Measurements from ENCODE around the gene XRRA1. TPM values are rescaled to one million over a fixed set of nuclear protein-coding genes. Genes with fewer than 3 reads are reported as not detected.

XRRA1 gene
- total RNA-seq, 1 donor from 2014 or later = 3.9 TPM

GRCh38 chr11:74866557-74866956 lies 82.3 kb downstream of the XRRA1 start:
- Mint-ChIP-seq H3K9me3 (peaks cover 73% of the 10 kb centered on the region), H3K4me3 (no peak overlapping the region), H3K36me3 (peaks cover 67% of the 10 kb centered on the region), H3K4me1 (no peaks in the 10 kb centered on the region), H3K27ac (no peak overlapping the region), H3K27me3 (ENCODE audit: insufficient read depth, low read depth) (peaks cover 7% of the 10 kb centered on the region)
- Histone ChIP-seq H3K9me3 (ENCODE audit: low read depth) (peaks cover 33% of the 10 kb centered on the region), H3F3A (ENCODE audit: low read depth) (no peaks in the 10 kb centered on the region), H3K4me3 (no peak overlapping the region), H3K27ac (no peak overlapping the region), H4K20me1 (ENCODE audit: low read depth) (no peaks in the 10 kb centered on the region), H3K9ac (no peak overlapping the region), H3K27me3 (no peaks in the 10 kb centered on the region), H3K4me1 (no peaks in the 10 kb centered on the region), H3K4me2 (no peak overlapping the region), H2AFZ (replicated peaks) (no peak overlapping the region), H3K36me3 (no peaks in the 10 kb centered on the region), H3K79me2 (ENCODE audit: low read depth) (no peaks in the 10 kb centered on the region)
- DNase-seq (ENCODE audit: low spot score) = no peak
- TF ChIP-seq CTCF (IDR thresholded peaks at IDR 0.05) (no peak), EZH2phosphoT487 (IDR thresholded peaks at IDR 0.05) (no peak), EZH2 (IDR thresholded peaks at IDR 0.05) (no peak)

GRCh38 chr11:74863410-74863809 lies 85.5 kb downstream of the XRRA1 start:
- no peaks in the 10 kb centered on the region for H3F3A ChIP-seq (ENCODE audit: low read depth)
- peaks cover 11% of the 10 kb centered on the region for H3K27me3 Mint-ChIP-seq (ENCODE audit: insufficient read depth, low read depth)
- H3K9ac ChIP-seq = no peak overlapping the region
- H2AFZ ChIP-seq (replicated peaks) = no peak overlapping the region
- peaks cover 54% of the 10 kb centered on the region for H3K9me3 Mint-ChIP-seq
- no peaks in the 10 kb centered on the region for H3K27me3 ChIP-seq
- H3K4me3 ChIP-seq = no peak overlapping the region
- no peaks in the 10 kb centered on the region for H4K20me1 ChIP-seq (ENCODE audit: low read depth)
- no peak for DNase-seq (ENCODE audit: low spot score)
- H3K9me3 ChIP-seq (ENCODE audit: low read depth) = peaks cover 17% of the 10 kb centered on the region
- H3K79me2 ChIP-seq (ENCODE audit: low read depth) = no peaks in the 10 kb centered on the region
- no peaks in the 10 kb centered on the region for H3K36me3 ChIP-seq
- peaks cover 63% of the 10 kb centered on the region for H3K36me3 Mint-ChIP-seq
- no peak overlapping the region for H3K27ac ChIP-seq
- no peak overlapping the region for H3K4me3 Mint-ChIP-seq
- H3K4me1 Mint-ChIP-seq = no peaks in the 10 kb centered on the region
- TF ChIP-seq EZH2 (IDR thresholded peaks at IDR 0.05) = no peak
- TF ChIP-seq EZH2phosphoT487 (IDR thresholded peaks at IDR 0.05) = no peak
- TF ChIP-seq CTCF (IDR thresholded peaks at IDR 0.05) = no peak
- no peak overlapping the region for H3K4me2 ChIP-seq
- no peak overlapping the region for H3K27ac Mint-ChIP-seq
- H3K4me1 ChIP-seq = no peaks in the 10 kb centered on the region

- Mint-ChIP-seq H3K27me3 (ENCODE audit: insufficient read depth, low read depth) (peaks cover 9% of the 10 kb centered on the region), H3K9me3 (peaks cover 30% of the 10 kb centered on the region), H3K27ac (no peak overlapping the region), H3K36me3 (peaks cover 44% of the 10 kb centered on the region), H3K4me3 (no peak overlapping the region), H3K4me1 (no peaks in the 10 kb centered on the region)
- H3K4me2 ChIP-seq = no peak overlapping the region
- no peaks in the 10 kb centered on the region for H3F3A ChIP-seq (ENCODE audit: low read depth)
- H3K9me3 ChIP-seq (ENCODE audit: low read depth) = no peaks in the 10 kb centered on the region
- no peaks in the 10 kb centered on the region for H3K27me3 ChIP-seq
- TF ChIP-seq EZH2 (IDR thresholded peaks at IDR 0.05) = no peak
- no peak for TF ChIP-seq CTCF (IDR thresholded peaks at IDR 0.05)
- TF ChIP-seq EZH2phosphoT487 (IDR thresholded peaks at IDR 0.05) = no peak
- no peaks in the 10 kb centered on the region for H3K36me3 ChIP-seq
- no peak overlapping the region for H3K27ac ChIP-seq
- no peak for DNase-seq (ENCODE audit: low spot score)
- no peak overlapping the region for H3K4me3 ChIP-seq
- H2AFZ ChIP-seq (replicated peaks) = no peak overlapping the region
- no peaks in the 10 kb centered on the region for H3K4me1 ChIP-seq
- no peaks in the 10 kb centered on the region for H4K20me1 ChIP-seq (ENCODE audit: low read depth)
- no peak overlapping the region for H3K9ac ChIP-seq
- H3K79me2 ChIP-seq (ENCODE audit: low read depth) = no peaks in the 10 kb centered on the region
Observed at GRCh38 chr11:74860743-74861142, 88.1 kb downstream of the XRRA1 start.

All from neural progenitor cell (in vitro differentiated cells).